Stimulated activated CD8-positive, alpha-beta memory T cell treated with anti-CD3 and anti-CD28 coated beads, Interleukin-2, amount 100 ng/mL, for 48 hours (primary cell): ENCODE results near the gene EHD3.
A peak's percentile ranks its signal among the peaks of the same experiment; 100 is the strongest.

Experiments used
- DNase-seq, 2 donors: peaks; one replicate each; pipeline ENCODE4 v3.0.0-alpha.2; 2020; ENCODE audit warnings: low read depth in 2 of 2

The EHD3 gene

GRCh38 chr2:31233741-31234682 is at the start of gene EHD3:
Gene EHD3 (plus strand): TSS chr2:31234152. CDS start chr2:31234622, 470 bp downstream.
- DNase-seq: peak; percentile 74 to 76

GRCh38 chr2:31187166-31187565 is 46.8 kb upstream of the EHD3 start:
- DNase-seq: no peak

- no peak for DNase-seq
Measured at GRCh38 chr2:31188131-31188530, 45.8 kb upstream of the EHD3 start.

- DNase-seq: no peak
Measured at GRCh38 chr2:31189141-31189540, 44.8 kb upstream of the EHD3 start.

DNA sequence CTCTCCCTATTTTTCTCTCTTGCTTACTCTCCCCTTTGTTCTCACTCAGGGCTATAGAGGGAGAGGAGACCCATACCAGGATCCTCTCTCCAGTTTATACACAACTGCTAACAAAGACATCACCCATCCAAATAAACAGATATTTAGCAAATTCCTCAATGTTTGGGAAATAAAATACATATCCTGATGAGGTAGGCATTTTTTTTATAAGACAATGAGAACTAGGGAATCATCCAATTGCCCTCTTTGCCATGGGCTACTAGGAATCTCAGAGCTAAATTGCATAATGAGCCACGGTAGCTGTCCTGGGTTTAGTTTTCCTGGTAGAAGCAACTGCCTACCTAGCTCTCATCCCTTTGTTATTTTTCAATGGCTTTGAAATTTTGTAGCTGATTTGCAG is 43.8 kb upstream of the EHD3 start:
- DNase-seq: no peak

DNA sequence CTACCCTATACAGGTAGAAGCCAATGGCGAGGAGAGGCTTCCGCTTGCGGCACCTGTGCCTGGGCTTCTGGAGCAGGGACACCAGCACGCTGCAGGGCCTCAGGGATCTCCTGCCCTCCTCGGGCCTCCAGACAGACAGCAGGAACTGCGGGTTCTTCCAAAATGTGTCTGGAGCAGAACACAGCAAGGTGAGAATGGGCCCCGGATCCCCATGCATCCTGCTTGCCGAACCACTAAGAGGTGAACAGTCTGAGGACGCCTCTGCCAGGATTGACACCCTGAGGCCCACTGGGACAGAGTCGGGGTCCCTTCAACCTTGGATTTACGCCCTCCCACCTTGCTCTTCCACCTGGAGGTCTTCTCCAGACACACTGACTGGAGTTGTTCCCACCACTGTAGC is 42.0 kb upstream of the EHD3 start:
- no peak for DNase-seq

GRCh38 chr2:31192396-31192795 is 41.6 kb upstream of the EHD3 start:
- DNase-seq: no peak

- no peak for DNase-seq
Measured at GRCh38 chr2:31192851-31193392, 41.0 kb upstream of the EHD3 start.

DNA sequence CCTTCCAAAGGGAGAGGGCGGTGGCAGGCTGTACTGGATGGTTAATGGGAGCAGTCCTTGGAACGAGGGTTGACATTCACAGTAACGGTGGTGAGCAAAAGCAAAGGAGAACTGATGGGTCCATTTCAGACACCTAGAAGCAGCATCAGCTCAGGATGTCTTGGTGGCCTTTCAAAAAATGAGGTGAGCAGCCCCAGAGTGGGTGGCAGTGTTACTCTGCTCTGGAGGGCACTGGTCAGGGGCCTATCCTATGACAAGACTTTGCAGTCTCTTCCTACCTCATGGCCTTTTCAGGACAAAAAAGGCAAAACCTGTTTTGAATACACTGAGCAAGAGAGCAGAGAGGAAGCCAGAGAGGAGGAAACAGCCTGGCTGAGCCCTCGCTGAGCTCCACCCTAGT is 40.1 kb upstream of the EHD3 start:
- DNase-seq: no peak

DNA sequence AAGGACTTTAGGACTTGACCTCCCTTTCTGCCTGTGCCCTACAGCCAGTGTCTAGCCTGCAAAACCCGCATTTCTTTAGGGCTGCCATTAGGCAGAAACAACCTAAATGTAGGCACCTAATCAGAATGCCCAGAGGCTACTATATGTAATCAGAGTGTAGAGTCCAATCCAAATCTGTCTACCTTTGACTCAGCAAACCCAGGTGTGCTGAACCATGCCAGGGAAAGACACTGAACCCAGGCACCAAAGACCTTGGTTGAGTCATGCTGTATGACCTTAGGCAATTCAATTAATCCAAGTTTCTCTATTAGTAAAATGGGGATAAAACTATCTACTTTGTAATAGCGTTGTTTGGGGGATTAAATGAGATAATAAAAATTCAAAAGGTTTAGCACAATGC is 37.3 kb upstream of the EHD3 start:
- no peak for DNase-seq

DNA sequence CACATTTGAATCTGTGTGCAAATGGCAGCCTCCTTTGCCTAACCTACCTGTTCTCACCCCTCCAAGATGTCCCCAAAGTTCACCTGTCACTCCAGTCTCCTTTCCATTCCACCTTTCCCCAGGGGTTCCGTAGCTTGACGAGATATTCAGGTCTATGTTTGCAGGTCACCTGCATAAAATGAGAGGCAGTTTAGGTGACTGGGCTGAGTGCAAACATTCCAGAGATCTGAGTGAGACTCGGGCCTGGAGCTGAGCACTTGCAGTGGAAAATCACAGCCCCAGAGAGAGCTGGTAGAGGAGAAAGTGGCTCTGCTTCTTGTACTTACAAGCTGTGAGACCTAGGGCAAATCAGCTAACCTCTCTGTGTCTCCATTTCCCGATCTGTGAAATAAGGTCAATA is 36.8 kb upstream of the EHD3 start:
- no peak for DNase-seq

- no peak for DNase-seq
Measured at GRCh38 chr2:31197669-31198068, 36.3 kb upstream of the EHD3 start.

GRCh38 chr2:31199206-31199605 is 34.7 kb upstream of the EHD3 start:
- DNase-seq: no peak

GRCh38 chr2:31200972-31201371 is 33.0 kb upstream of the EHD3 start:
- DNase-seq: no peak

- DNase-seq: no peak
Measured at GRCh38 chr2:31202041-31202440, 31.9 kb upstream of the EHD3 start.

- no peak for DNase-seq
Measured at GRCh38 chr2:31202833-31203232, 31.1 kb upstream of the EHD3 start.

DNA sequence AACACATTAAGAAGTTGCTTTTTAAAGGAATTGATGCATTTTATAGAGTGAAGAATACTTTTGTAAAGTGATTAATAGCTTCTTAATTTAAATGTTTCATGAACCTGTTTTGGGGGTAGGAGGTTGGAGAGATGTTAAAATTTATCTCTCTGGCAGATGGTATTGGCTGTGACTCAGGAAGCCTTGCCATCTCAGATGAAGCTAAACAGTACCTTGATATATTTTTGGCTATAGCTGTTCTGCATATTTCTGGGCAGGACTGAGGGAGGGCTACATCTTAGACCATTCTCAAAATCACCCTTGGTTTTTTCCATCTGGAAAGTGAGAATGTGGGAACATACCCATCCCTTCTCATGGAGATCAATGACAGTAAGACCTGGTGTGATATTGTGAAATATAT is 30.0 kb upstream of the EHD3 start:
- DNase-seq: no peak

- no peak for DNase-seq
Measured at GRCh38 chr2:31204783-31205182, 29.2 kb upstream of the EHD3 start.

DNA sequence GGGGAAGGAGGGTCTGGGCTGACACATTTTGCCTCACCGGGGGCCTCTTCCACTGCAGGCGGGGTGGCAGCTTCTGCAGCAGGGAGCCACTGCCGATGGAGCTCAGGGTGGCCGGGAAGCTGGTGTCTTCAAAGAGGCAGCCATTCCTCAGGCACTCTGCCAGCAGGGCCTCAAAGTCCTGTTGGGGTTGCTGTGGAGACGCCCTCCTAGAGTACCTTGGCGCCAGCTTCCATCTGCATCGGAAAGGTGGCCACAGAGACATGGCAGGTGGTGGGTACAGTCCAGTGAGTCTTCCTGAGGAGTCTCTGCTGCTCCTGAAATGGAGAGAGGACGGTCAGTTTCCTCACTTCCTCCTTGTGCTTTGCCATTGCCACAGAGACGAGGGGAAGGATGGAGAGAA is 28.8 kb upstream of the EHD3 start:
- no peak for DNase-seq

DNA sequence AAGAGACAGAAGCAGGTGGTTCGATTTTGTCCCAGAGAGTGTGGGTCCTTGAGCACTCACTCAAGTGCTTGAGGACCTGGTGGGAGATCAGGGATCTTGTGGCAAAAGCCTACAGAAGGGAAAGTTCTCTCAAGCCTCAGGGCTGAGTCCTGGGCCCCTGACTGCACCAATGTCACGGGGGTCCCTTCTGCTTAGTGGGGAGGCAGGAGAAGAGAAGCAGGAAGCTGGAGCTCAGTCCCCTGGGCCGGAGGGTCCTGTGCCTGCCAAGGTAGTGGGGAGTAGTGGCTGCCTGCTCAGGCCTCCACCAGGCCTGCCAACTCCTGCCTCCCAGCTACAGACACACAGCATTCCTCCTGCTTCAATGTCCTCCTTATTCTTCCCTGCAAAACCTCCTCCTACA is 28.3 kb upstream of the EHD3 start:
- no peak for DNase-seq

DNA sequence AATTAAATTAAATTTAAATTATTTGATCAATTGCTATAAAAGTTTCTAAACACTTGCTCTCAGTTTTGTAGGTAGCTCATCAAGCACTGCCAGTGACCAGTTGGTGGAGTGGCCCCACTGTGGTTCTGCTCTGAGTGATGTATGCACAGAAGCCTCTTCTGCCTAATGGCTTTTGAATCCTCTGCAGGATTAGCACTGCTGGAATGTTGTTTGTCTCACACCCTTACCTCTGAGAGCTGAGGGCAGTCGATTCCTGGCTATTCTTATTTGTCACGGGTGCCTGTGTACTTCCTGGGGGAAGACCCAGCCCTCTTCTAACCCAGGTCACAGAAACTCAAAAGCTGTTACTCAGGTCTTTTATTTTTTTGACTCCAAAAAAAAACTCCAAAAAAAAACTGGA is 26.2 kb upstream of the EHD3 start:
- DNase-seq: no peak

GRCh38 chr2:31208240-31208639 is 25.7 kb upstream of the EHD3 start:
- no peak for DNase-seq
